ENCODE measurements around the gene IRX2.

The IRX2 gene

GRCh38 chr5:2751592-2752021 lies at the start of gene IRX2:
IRX2 (minus strand) TSS chr5:2751677; CDS start chr5:2751413, 264 bp downstream.
- DNase-seq (ENCODE audit: low spot score), result no peak

GRCh38 chr5:2800035-2800434 lies 48.6 kb upstream of the IRX2 start:
- DNase-seq (ENCODE audit: low spot score), result no peak

GRCh38 chr5:2797981-2798380 lies 46.5 kb upstream of the IRX2 start:
- DNase-seq (ENCODE audit: low spot score), result no peak

GRCh38 chr5:2797160-2797559 lies 45.7 kb upstream of the IRX2 start:
- DNase-seq (ENCODE audit: low spot score), result no peak

GRCh38 chr5:2783223-2783622 lies 31.7 kb upstream of the IRX2 start:
- no peak for DNase-seq (ENCODE audit: low spot score)

GRCh38 chr5:2782658-2783057 lies 31.2 kb upstream of the IRX2 start:
- no peak for DNase-seq (ENCODE audit: low spot score)

- DNase-seq (ENCODE audit: low spot score), result no peak
Measured at GRCh38 chr5:2780421-2781171, 29.1 kb upstream of the IRX2 start.

- DNase-seq (ENCODE audit: low spot score), result no peak
Measured at GRCh38 chr5:2779459-2779858, 28.0 kb upstream of the IRX2 start.

- no peak for DNase-seq (ENCODE audit: low spot score)
Measured at GRCh38 chr5:2776337-2777302, 25.1 kb upstream of the IRX2 start.

- no peak for DNase-seq (ENCODE audit: low spot score)
Measured at GRCh38 chr5:2773327-2773726, 21.9 kb upstream of the IRX2 start.

- DNase-seq (ENCODE audit: low spot score), result no peak
Measured at GRCh38 chr5:2767089-2767488, 15.6 kb upstream of the IRX2 start.

- DNase-seq (ENCODE audit: low spot score), result no peak
Measured at GRCh38 chr5:2764581-2764980, 13.1 kb upstream of the IRX2 start.

GRCh38 chr5:2763533-2763794 lies 12.0 kb upstream of the IRX2 start:
- DNase-seq (ENCODE audit: low spot score), result no peak

GRCh38 chr5:2762744-2763532 lies 11.5 kb upstream of the IRX2 start:
- no peak for DNase-seq (ENCODE audit: low spot score)

- DNase-seq (ENCODE audit: low spot score), result no peak
Measured at GRCh38 chr5:2761921-2762488, 10.5 kb upstream of the IRX2 start.

- DNase-seq (ENCODE audit: low spot score), result no peak
Measured at GRCh38 chr5:2759696-2760461, 8.4 kb upstream of the IRX2 start.

GRCh38 chr5:2759091-2759490 lies 7.6 kb upstream of the IRX2 start:
- no peak for DNase-seq (ENCODE audit: low spot score)

- no peak for DNase-seq (ENCODE audit: low spot score)
Measured at GRCh38 chr5:2758632-2759031, 7.2 kb upstream of the IRX2 start.

- no peak for DNase-seq (ENCODE audit: low spot score)
Measured at GRCh38 chr5:2757563-2758351, 6.3 kb upstream of the IRX2 start.

All from hematopoietic multipotent progenitor cell treated with erythropoietin and hydrocortisone succinate and interleukin-3 and kit ligand, for 17 days (in vitro differentiated cells).